GM19372 (cell line): ENCODE data around the gene ATXN1.
"Not testable (repeated sequence)": the region's sequence is repeated elsewhere in the genome, so short reads cannot be mapped to it uniquely, and the experiment has no call there.

Experiments used
- ATAC-seq: cut with Tn5 transposase; IDR thresholded peaks from one replicate; pipeline ENCODE4 v1.9.1; 2021; ENCODE audit warnings: mild to moderate bottlenecking, low read depth, moderate library complexity; ENCODE audit not compliant: unreplicated experiment

The ATXN1 gene

GRCh38 chr6:16278048-16278724, 483.1 kb downstream of the ATXN1 start:
- ATAC-seq, result no peak

DNA sequence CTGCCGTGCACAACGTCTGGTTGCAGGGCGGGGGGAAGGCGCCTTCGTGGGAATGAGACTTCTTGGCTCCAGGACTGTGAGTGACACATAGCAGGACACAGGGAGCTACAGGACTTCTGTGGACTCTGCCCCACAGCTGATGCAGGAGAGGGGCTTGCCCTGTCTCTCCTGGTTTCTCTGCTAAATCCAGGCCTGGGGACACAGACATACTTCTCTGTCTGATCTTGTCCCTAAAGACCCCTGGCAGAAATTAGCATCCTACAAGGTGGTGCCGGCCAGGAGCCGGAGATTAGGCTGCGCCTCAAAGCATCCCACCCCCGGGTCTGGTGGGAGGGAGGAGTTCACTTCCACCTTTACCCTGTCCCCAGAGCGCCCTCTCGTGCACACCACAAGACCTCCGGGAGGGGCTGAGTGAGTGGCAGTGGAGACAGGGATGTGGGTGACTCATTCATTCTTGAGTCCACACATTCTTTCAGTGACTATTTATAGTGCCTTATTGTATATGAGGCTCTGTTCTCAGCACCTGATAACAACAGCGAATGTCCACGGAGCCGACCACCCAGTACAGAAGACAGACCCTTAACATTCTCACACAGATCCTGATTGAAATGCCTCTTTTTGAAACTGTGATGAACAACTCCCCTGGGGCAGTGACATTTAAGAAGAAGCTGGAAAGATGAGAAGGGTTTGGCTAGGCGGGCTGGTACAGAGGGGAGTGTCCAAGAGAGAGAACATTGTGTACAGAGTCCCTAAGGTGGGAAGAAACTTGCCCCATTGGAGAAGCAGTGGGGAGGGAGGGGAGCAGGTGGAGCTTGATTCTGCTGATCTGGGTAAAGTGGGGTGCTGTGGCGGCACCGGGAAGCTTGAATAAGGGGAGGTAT, 483.9 kb downstream of the ATXN1 start:
- ATAC-seq, result no peak

- no peak for ATAC-seq
Observed at GRCh38 chr6:16274885-16275589, 486.2 kb downstream of the ATXN1 start.

DNA sequence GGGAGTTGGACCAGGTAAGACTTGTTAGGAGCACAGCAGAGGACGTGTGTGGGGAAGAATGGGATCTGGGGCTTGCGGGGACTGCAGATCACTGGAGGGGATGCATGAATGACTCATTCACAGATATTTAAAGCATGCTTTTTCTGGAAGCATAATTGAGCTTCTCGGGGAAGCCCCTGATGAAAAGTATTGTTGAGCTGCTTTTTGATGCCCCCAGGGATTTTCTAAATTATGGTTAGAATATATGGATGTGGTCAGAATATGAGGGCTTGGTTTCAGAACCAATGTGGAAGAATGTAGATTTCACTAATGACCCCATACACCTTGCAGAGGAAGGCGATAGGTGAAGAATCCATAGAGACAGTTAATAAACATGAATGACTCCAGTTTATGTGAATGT, 486.8 kb downstream of the ATXN1 start:
- no peak for ATAC-seq

- ATAC-seq, result no peak
Observed at GRCh38 chr6:16273256-16273655, 488.0 kb downstream of the ATXN1 start.

GRCh38 chr6:16272201-16272600, 489.1 kb downstream of the ATXN1 start:
- ATAC-seq, result no peak

DNA sequence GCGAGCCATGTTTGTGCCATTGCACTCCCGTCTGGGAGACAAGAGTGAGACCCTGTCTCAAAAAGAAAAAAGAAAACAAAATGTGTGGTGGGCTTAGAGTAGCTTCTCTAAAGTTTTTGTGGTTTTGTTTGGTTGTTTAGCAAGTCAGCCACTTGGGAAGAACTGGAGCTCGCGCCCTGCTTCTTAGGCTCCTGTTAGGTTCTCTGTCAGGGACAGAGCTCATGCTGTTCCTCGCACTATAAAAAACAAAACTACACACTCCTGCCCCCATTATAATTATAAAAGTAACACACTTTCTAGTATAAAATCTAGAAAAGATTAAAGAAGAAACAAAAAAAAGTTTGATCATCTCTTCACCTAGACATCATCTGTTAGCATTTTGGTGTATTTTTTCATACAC, 489.8 kb downstream of the ATXN1 start:
- no peak for ATAC-seq

DNA sequence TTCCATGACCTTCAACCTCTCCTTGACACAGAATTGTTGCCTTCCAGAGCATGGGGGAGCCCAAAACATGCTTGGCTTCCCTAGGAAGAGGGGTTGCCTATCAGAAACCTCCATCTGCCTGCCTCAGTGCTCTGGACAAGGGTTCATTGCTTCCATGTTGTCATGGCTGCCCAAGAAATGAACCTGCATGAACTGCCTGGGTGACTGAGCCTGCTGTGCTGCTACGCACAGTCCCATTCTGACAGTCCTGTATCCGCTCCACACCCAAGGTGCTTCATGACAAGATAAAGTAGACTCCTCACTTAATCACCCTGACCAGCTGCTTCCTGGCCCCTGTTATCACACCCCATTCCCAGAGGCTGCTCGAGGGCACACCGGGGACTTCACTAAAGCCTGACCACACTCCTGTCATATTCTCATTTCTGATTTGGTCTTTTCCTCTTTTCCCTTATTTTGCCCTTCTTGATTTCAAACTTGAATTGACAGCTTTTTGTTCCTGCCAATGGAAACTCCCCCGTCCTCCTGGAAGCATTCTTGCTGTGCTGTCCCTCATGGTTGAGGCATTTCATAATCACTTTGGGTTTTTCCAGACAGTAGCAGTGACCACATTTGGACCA, 491.0 kb downstream of the ATXN1 start:
- no peak for ATAC-seq

- not testable (repeated sequence) for ATAC-seq
Observed at GRCh38 chr6:16269442-16270070, 491.7 kb downstream of the ATXN1 start.

DNA sequence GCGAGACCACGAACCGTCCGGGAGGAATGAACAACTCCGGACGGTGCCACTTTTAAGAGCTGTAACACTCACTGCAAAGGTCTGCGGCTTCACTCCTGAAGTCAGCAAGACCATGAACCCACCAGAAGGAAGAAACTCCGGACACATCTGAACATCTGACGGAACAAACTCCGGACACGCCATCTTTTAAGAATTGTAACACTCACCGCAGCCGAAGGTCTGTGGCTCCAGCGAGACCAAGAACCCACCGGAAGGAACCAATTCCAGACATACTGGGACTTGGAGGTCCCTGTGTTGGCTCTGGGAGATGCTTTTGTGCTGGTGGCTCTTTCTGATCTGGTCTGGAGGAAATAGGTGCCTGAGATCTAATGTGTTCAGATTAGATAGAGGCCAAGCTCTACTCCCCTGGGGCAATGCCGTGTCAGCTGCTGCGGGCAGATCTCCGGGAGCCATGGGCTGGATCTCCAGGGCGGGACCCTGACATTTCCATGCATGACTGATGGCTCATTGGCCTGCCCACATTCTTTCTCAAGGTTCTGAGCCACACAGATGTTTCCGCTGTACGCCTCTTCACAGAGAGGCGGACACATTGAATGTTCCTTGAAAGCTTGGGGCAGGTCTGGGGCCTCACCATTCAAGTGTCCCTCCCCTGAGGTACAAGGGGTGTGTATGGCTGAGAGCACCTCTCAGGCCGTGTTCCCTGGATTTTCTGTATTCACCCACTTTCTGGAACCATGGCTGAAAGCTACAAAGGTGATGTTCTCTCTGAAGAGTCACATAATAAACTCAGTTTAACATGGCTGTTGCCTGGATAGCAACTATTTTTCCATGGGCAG, 493.6 kb downstream of the ATXN1 start:
- ATAC-seq, result no peak

DNA sequence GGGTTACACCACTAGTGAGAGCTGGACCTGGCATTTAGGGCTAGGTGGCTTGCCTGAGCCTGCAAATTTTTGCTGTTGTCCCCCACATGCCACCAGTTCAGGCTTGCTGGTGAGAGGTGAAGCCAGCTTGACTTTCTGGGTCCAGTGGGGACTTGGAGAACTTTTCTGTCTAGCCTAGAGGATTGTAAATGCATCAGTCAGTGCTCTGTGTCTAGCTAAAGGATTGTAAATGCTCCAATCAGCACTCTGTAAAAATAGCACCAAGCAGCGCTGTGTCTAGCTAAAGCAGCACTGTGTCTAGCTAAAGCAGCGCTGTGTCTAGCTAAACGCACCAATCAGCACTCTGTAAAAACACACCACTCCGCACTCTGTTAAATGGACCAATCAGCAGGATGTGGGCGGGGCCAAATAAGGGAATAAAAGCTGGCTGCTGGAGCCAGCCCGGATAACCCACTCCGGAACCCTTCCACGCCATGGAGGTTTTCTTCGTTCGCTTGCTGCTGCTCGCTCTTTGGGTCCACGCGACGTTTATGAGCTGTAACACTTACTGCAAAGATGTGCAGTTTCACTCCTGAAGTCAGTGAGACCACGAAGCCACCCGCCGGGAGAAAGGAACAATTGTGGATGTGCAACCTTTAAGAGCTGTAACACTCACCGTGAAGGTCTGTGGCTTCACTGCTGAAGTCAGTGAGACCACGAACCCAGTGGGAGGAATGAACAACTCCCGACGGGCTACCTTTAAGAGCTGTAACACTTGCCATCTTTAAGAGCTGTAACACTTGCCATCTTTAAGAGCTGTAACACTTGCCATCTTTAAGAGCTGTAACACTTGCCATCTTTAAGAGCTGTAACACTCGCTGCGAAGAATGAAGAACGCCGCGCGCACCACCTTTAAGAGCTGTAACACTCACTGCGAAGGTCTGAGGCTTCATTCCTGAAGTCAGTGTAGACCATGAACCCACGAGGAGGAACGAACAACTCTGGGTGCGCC, 495.6 kb downstream of the ATXN1 start:
- ATAC-seq, result no peak

- ATAC-seq, result no peak
Observed at GRCh38 chr6:16264785-16265184, 496.5 kb downstream of the ATXN1 start.

DNA sequence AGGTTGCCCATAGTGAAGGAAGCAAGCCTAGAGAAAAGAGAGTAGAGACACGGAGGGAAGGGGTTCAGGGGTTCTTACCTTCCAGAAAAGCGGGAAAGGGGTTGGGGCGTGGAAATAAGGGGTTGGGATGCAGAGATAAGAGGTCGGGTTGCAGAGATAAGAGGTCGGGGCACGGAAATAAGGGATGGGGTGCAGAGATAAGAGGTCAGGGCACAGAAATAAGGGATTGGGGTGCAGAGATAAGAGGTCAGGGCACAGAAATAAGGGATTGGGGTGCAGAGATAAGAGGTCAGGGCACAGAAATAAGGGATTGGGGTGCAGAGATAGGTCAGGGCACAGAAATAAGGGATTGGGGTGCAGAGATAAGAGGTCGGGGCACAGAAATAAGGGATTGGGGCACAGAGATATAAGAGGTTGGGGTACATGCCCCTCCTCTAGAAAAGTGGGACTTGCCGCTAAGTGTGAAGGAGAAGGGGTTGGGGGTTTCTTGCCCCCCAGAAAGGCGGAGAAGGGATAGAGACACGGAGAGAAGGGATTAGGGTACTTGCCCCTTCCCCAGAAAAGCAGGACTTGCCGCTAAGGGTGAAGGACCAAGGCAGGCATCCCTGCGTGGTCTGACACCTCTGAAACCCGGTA, 497.7 kb downstream of the ATXN1 start:
- not testable (repeated sequence) for ATAC-seq

GRCh38 chr6:16262773-16263172, 498.5 kb downstream of the ATXN1 start:
- not testable (repeated sequence) for ATAC-seq

DNA sequence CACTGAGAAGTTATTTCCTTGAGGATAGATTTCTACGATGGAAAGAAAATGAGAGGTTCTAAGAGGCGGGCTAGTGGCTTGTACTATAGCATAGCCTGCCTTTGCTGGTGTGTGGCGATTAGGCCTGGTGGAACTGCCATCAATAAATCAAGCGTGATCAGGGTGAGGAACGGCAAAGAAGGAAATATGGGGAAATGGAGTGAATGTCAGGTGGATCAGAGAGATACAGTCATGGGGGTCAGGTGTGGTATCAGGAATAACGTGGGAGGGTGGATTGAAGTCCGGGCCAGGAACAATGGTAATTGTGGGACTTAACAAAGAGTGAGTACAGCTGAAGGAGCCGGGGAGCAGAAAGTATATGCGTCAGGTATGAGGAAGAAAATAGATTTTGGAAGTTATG, 500.7 kb downstream of the ATXN1 start:
- ATAC-seq, result not testable (repeated sequence)

DNA sequence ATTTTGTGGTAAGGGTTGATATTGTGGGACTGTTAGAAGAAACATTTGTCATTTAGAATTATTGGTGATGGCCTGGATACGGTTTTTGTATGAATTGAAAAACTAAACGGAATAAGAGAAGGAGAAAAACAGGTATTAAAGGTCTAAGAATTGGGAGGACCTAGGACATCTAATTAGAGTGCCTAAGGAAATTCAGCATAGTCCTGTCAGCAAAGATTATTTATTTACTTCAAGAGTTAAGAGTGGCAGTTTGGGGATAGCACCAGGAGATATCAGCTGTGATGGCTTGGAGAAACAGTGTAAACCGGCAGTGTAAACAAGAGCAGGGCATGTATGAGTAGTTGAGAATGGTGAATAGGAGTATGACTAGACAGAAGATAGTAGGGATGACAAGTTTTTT, 501.7 kb downstream of the ATXN1 start:
- not testable (repeated sequence) for ATAC-seq

DNA sequence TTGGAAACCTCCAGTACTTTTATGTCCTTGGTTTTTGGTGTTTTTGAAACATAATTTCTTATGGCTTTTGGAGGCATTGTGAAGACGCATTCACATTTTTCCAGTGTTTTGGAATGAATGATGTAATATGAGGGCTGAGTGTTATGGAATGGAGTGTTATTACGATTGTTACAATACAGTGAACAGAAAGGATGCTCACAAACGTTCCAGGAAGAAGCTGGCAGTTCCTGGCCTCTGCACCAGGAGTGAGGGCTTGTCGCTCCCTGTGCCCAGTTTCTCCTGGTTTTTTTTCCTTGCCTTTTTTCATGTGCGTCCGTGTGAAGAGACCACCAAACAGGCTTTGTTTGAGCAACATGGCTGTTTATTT, 502.6 kb downstream of the ATXN1 start:
- no peak for ATAC-seq
